ENCODE measurements around the gene FRMD4A.

FRMD4A gene

GRCh38 chr10:14106828-14107227, 223.9 kb downstream of the FRMD4A start:
- TF ChIP-seq CTCF (IDR thresholded peaks at IDR 0.05) = no peak
- no peak for TF ChIP-seq ZFX (IDR thresholded peaks at IDR 0.05; ENCODE audit: borderline replicate concordance)
- H3K27ac ChIP-seq = no peak overlapping the region

GRCh38 chr10:14102056-14102455, 228.7 kb downstream of the FRMD4A start:
- TF ChIP-seq CTCF (IDR thresholded peaks at IDR 0.05) (no peak), ZFX (IDR thresholded peaks at IDR 0.05; ENCODE audit: borderline replicate concordance) (no peak)
- no peak overlapping the region for H3K27ac ChIP-seq

- no peak overlapping the region for H3K27ac ChIP-seq
- TF ChIP-seq ZFX (IDR thresholded peaks at IDR 0.05; ENCODE audit: borderline replicate concordance) (no peak), CTCF (IDR thresholded peaks at IDR 0.05) (no peak)
Measured at GRCh38 chr10:14099885-14100284, 230.8 kb downstream of the FRMD4A start.

- TF ChIP-seq ZFX (IDR thresholded peaks at IDR 0.05; ENCODE audit: borderline replicate concordance) (no peak), CTCF (IDR thresholded peaks at IDR 0.05) (peak; percentile 1; the same call in 1 of the 2 replicates)
- H3K27ac ChIP-seq = no peak overlapping the region
Measured at GRCh38 chr10:14093730-14094484, 236.8 kb downstream of the FRMD4A start.

GRCh38 chr10:14092799-14093198, 237.9 kb downstream of the FRMD4A start:
- TF ChIP-seq CTCF (IDR thresholded peaks at IDR 0.05) (no peak), ZFX (IDR thresholded peaks at IDR 0.05; ENCODE audit: borderline replicate concordance) (no peak)
- no peak overlapping the region for H3K27ac ChIP-seq

GRCh38 chr10:14089556-14090292, 241.0 kb downstream of the FRMD4A start:
- H3K27ac ChIP-seq = no peak overlapping the region
- TF ChIP-seq ZFX (IDR thresholded peaks at IDR 0.05; ENCODE audit: borderline replicate concordance) (no peak), CTCF (IDR thresholded peaks at IDR 0.05) (no peak)

- TF ChIP-seq ZFX (IDR thresholded peaks at IDR 0.05; ENCODE audit: borderline replicate concordance) (no peak), CTCF (IDR thresholded peaks at IDR 0.05) (no peak)
- H3K27ac ChIP-seq = no peak overlapping the region
Measured at GRCh38 chr10:14087566-14087965, 243.2 kb downstream of the FRMD4A start.
